Activated CD4-positive, CD25-positive, alpha-beta regulatory T cell (primary cell): Measurements from ENCODE around the gene MOK.
"Not testable (repeated sequence)": the region's sequence is repeated elsewhere in the genome, so short reads cannot be mapped to it uniquely, and the experiment has no call there.

ENCODE experiments used
- DNase-seq, 4 experiments: peaks; one replicate each; lab custom pipeline; 2025; lab: John Stamatoyannopoulos, UW

MOK gene

DNA sequence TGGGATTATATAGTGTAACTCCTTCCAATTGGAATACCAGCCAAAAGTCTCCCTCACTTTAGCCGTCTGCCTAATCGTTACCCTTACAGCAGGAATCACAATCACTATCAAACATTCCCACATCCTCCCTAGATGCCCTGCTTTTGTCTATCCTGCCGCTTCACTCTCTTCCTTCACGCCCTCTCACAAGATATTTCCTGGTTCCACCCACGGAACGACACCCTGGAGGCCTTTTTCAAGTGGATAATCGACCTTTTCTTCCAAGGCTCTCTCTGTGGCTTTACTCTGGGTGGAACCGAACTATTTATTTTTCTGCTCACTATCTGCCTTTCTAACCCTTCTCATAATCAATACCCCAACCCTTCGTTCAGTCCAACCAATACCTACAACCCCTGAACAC is 58.9 kb downstream of the MOK start:
- DNase-seq: no peak

DNA sequence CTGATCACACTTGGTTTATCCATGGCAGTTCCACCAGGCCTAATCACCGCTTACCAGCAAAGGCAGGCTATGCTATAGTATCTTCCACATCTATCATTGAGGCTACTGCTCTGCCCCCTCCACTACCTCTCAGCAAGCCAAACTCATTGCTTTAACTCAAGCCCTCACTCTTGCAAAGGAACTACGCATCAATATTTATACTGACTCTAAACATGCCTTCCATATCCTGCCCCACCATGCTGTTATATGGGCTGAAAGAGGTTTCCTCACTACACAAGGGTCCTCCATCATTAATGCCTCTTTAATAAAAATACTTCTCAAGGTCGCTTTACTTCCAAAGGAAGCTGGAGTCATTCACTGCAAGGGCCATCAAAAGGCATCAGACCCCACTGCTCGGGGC is 61.2 kb downstream of the MOK start:
- DNase-seq: not testable (repeated sequence)

DNA sequence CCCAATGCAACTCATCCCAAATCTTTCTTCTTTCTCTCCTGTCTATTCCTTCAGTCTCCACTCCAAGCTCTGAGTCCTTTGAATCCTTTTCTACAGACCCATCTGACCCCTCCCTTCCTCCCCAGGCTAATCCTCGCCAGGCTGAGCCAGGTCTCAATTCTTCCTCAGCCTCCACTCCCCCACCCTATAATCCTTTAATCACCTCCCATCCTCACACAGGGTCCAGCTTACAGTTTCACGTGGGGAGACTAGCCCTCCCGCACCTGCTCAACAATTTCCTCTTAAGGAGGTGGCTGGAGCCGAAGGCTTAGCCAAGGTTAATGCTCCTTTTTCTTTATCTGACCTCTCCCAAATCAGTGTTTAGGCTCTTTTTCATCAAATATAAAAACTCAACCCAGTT is 63.8 kb downstream of the MOK start:
- no peak for DNase-seq

- not testable (repeated sequence) for DNase-seq
Measured at GRCh38 chr14:102240481-102240880, 64.5 kb downstream of the MOK start.

- DNase-seq: no peak
Measured at GRCh38 chr14:102239231-102239630, 65.7 kb downstream of the MOK start.

DNA sequence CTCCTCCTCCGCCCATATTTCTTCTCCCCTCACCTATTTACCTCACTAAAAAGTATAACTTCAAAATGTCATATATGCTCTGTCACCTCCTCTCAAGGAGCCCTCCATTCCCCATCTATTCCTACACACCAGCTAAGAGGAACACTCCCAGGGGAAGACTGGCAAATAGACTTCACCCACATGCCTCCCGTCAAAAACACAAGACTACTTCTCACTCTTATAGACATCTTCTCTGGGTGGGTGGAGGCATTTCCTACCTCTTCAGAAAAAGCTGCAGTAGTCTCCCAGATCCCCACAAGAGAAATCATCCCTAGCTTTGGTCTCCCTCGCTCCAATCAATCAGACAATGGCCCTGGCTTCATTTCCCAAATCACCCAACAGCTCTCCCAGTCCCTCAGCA is 66.2 kb downstream of the MOK start:
- DNase-seq: no peak

GRCh38 chr14:102238131-102238530 is 66.8 kb downstream of the MOK start:
- DNase-seq: no peak

DNA sequence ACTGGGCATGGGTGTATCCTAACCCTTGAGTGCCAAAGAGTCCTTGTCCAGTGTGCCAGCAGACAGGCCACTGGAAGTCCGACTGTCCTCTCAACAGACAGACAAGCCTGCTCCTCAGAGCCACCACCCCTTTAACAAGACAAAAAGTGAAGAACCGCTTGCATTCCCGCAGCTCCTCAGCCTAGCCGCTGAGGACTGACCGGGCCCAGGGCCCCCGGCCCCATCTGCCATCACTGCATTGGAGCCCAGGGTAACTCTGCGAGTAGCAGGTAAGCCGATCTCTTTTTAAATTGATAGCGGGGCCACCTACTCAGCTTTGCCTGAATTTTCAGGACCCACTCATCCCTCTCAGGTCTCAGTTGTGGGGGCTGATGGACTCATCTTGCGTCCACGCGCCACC is 68.9 kb downstream of the MOK start:
- no peak for DNase-seq

DNA sequence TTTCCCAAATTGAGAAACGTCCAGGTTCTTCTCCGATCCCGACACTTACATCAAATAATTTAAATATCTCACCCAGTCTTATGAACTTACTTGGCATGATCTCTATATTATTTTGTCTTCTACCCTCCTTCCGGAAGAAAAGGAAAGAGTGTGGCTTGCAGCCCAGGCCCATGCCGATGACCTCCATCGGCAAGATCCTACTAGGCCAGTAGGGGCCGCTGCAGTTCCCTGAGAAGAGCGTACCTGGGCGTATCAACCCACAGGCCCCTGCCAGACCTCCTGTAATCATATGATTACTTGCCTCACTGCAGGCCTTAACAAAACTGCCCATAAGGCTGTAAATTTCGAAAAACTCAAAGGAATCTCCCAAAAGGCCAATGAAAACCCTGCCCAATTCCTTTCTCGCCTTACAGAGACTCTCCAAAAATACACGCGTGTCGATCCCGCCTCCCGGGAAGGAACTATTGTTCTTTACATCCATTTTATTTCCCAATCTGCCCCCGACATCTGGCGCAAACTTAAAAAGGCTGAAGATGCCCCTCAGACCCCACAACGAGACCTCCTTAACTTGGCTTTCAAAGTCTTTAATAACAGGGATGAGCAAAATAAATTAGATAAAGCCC is 69.6 kb downstream of the MOK start:
- DNase-seq: peak; percentile 37 to 67 (median 52)

DNA sequence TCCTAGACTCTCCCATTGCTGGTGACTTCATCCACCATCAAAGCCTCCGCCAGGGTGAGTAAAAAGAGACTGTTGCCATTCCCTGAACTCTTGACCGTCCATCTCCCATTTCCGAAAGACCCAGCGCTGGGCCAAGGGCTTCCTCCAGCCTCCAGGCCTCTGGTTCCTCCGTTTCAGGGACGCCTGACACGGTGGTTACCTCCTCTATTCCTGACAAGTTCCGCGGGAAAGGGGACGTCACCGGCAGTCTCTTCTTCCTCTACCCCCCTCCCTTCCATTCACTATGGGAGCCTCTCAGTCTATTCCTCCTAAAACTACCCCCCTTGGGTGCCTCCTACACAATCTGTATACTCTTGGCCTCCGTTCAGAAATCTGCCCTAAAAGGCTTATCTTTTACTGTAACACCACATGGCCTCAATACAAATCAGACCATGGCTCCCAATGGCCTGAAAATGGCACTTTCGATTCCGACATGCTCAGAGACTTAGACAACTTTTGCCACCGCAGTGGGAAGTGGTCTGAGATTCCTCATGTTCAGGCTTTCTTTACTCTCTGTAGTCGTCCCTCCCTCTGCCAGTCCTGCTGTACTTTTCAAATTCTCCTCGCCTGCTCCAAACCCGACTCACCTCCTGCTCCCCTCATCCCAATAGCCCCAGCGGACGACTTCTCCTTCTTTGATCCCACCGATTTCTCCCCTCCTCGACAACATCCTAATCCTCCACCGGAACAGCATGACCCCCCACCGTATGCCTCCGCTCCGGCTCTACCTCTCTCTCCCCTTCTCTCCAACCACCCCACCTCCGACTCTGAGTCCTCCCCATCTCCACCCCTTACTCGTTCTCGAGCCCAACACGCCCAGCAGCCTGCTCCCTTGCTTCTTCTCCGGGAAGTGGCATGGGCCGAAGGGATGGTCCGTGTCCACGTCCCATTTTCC is 70.4 kb downstream of the MOK start:
- no peak for DNase-seq

DNA sequence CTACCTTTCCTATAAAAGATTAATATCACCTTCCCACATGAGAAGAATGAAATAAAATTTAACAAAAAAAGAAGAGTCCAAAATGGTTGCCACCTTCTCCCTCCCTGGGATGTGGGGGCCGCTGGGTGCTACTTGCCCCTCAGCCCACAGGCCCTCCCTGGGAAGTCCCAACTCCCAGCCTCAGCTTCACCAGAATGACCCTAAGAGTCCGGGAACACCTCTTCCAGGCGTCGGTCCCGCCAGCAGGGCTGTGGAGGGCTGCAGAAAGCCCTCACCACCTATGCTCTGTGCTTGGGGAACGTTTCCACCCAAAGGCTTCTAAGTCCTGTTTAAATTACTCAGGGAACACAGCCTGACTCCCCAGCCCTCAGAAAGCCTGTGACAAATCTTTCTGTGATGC is 71.9 kb downstream of the MOK start:
- DNase-seq: no peak

GRCh38 chr14:102232348-102232625 is 72.7 kb downstream of the MOK start:
- no peak for DNase-seq

- DNase-seq: no peak
Measured at GRCh38 chr14:102231476-102232347, 73.3 kb downstream of the MOK start.

GRCh38 chr14:102230481-102231210 is 74.3 kb downstream of the MOK start:
- no peak for DNase-seq

DNA sequence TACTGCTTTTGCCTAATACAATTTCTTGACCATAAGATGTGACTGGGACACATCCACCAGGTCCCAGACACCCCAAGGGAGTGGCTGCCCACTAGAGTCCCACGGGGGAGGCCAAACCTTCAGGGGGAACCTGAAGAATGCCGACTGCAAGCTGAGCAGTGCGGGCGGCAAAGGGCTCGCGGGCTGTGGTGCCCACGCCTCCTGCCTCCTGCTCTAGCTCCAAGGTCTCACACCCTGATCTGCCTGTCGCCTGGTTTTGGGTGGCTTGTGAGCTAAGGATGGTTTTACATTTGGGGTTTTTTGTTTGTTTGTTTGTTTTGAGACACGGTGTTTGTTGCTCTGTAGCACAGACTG is 75.2 kb downstream of the MOK start:
- no peak for DNase-seq

- DNase-seq: no peak
Measured at GRCh38 chr14:102229071-102229738, 75.8 kb downstream of the MOK start.

DNA sequence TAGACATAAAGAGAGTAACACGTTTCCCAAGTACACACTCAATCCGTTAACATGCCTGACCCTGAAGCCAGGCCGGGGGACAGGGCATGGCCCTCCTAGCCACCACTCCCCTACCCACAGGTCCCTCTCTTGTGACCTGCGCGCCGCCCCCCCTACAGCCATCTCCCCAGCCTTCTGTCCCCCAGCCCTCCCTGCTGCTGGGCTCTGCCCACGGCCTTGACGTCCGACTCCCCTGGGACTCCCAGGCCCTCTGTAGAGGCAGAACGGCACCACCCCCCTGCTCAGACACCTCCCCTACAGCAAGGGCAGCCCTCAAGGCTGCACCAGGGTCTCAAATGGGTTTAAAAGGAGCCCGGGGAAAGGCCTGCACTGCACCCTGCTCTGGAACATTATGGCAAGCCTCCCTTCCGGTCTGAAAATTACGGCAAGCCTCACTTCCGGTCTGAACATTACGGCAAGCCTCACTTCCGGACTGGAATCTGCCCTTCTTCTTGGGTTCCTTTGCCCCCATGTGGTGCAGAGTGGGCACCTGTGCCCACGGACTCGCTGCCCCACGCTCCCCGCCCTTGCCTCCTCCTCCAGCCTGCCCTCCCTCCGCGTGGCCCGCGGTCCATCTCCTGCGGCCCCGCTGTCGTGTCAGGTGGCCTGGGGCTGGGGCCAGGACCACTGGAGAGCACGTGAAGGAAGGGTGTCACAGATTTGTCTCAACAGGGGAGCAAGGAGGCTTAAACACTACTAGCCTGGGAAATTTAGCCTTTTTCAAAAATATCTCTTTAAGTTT is 77.6 kb downstream of the MOK start:
- no peak for DNase-seq

DNA sequence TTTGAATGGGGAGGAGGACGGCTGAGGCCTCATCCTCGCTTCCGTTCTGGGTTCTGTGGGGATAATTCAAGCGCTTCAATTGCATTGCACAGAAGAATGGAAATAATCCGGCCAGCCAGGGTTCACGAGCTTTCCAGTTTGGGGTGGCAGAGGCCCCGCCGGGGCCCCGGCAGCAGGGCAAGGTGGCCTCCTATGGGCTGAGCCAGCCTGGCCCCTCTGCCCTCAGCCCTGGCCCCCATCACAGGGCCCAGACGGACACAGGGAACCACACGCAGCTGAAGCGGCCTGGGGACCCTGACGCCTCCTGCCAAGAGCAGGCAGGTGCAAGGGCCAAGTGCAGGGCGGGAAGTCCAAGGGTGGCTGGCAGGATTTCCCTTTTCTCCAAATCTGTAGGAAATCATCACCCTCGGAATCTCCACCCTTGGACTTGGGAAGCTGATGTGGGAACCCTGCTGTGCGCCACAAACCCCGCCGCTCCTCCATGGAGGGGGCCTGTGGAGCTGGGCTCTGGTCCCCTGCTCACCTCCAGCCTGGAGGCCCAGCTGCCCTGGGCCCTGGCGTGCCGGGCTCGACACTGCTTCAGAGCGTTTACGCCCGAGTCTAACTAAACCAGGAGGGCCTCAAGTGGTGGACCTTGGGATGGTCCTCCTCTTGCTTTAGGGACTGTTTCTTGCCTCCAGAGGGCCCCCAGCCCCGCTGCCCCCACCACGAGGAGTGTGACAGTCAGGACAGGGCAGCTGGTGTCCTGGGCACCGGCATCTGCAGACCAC is 78.4 kb downstream of the MOK start:
- DNase-seq: no peak

DNA sequence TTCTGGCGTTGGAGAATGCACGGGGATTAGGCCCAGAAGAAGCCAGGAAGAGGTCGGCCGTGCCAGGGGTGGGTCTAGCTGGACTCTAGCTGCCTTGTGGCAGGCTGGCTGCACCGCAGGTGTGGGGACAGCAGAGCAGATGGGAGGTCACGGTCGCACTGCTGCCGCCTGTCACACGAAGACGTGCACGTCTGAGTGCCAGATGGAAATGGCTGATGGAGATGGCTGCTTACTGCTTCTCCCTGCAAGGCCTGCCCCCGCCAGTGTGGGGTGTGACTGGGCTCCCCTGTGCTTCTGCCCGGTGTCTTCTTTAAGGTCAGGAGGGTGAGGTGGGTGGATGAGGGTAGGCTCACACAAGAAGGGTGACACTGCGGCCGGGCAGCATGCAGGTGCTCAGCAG is 79.0 kb downstream of the MOK start:
- DNase-seq: no peak

- DNase-seq: no peak
Measured at GRCh38 chr14:102225386-102225785, 79.6 kb downstream of the MOK start.
